T-helper 1 cell treated with Interleukin-12 subunit alpha and Interleukin-12 subunit beta and Interleukin-4 antibody, amounts not matched to agents 30 μg/mL and 1 μg/mL, for 36 hours (primary cell): ENCODE results near the gene BRSK2.

Experiments used
- H3K27ac Mint-ChIP-seq: one replicate; pipeline ENCODE4 v1.8.0; 2021; ENCODE audit warnings: mild to moderate bottlenecking, mixed read lengths
- H3K27me3 Mint-ChIP-seq: one replicate; pipeline ENCODE4 v1.8.0; 2021; ENCODE audit warnings: low read depth, mixed read lengths
- H3K36me3 Mint-ChIP-seq: one replicate; pipeline ENCODE4 v1.8.0; 2021; ENCODE audit warnings: low read depth, mixed read lengths
- H3K4me1 Mint-ChIP-seq: one replicate; pipeline ENCODE4 v1.8.0; 2021; ENCODE audit warnings: low read depth, mixed read lengths
- H3K4me3 Mint-ChIP-seq: one replicate; pipeline ENCODE4 v1.8.0; 2021; ENCODE audit warnings: mild to moderate bottlenecking, moderate library complexity, mixed read lengths
- H3K9me3 Mint-ChIP-seq: one replicate; pipeline ENCODE4 v1.8.0; 2021; ENCODE audit warnings: mixed read lengths

The BRSK2 gene

GRCh38 chr11:1393038-1393710, 3.4 kb downstream of the BRSK2 start:
- Mint-ChIP-seq H3K9me3 (no peaks in the 10 kb centered on the region), H3K4me1 (no peaks in the 10 kb centered on the region), H3K27ac (no peak overlapping the region), H3K36me3 (no peaks in the 10 kb centered on the region), H3K4me3 (no peak overlapping the region), H3K27me3 (peaks cover 18% of the 10 kb centered on the region)

DNA sequence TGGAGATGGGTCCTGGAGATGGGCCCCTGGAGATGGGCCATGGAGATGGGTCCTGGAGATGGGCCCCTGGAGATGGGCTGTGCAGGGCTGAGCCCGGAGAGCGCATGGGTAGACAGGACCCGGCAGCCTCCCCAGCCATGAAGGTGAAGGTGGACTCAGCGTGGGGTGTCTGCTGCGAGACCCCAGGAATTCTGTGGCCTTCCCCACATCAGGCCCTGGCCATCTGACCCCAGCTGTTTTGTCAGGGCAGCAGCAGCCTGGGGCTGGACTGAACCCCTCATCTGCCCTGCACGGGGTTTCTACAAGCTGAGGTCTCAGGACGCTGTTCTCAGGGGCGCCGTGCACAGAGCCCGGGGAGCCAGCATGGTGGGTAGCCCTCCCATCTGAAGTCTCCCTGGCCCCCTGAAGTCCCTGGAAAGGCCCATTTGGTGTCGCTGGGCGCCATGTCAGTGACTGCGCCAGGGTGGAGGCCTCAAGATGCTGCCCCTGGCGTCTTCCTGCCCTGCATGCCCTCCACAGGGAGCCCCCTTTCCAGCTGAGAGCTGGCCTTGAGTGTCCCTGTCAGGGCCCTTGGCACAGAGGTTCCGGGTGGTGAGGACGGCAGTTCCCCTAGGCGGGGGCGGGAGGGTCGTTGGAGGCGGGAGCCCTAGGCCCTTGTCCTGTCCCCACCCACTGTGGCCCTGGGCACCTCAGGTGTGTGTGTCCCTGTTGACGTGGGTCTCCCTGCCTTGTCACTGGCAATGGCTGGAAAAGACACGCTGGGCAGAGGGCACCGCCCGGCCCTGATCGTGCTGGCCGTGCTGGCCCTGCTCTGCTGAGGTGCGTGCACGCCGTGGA, 5.4 kb downstream of the BRSK2 start:
- Mint-ChIP-seq H3K27me3 (peaks cover 16% of the 10 kb centered on the region), H3K36me3 (no peaks in the 10 kb centered on the region), H3K9me3 (no peaks in the 10 kb centered on the region), H3K4me3 (no peak overlapping the region), H3K27ac (no peak overlapping the region), H3K4me1 (no peaks in the 10 kb centered on the region)

- Mint-ChIP-seq H3K36me3 (no peaks in the 10 kb centered on the region), H3K9me3 (no peaks in the 10 kb centered on the region), H3K27me3 (peaks cover 16% of the 10 kb centered on the region)
Observed at GRCh38 chr11:1395773-1396374, 6.1 kb downstream of the BRSK2 start.

DNA sequence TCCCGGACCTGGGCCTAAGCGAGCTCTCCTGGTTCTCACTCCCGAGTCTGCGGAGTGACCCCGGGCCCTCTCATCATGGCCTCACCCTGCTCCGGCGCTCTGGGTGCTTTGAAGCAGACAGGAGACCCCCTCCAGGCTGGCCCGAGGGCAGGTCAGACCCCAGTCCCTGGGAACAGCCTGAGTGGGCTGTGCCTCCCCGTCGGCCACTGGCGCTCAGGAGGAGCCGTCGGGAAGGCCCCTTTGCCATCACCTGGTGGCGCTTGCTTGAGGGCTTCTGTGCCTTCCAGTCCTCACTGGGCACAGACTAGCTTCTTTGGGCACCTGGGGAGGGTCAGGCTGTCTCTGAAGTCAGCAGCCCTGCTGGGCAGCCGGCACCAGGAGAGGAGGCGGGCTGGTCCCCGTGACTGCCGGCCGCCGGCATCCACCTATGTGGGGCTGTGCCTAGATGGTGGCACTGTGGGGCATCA, 6.7 kb downstream of the BRSK2 start:
- Mint-ChIP-seq H3K27me3 (peaks cover 11% of the 10 kb centered on the region), H3K36me3 (no peaks in the 10 kb centered on the region), H3K4me1 (no peaks in the 10 kb centered on the region), H3K27ac (no peak overlapping the region), H3K9me3 (no peaks in the 10 kb centered on the region), H3K4me3 (no peak overlapping the region)

More at GRCh38 chr11:1395773-1396374, 6.1 kb downstream of the BRSK2 start:
- no peaks in the 10 kb centered on the region for H3K4me1 Mint-ChIP-seq
- H3K4me3 Mint-ChIP-seq, result no peak overlapping the region
- H3K27ac Mint-ChIP-seq, result no peak overlapping the region

GRCh38 chr11:1397146-1397861, 7.6 kb downstream of the BRSK2 start:
- Mint-ChIP-seq H3K36me3 (no peaks in the 10 kb centered on the region), H3K27me3 (peaks cover 2% of the 10 kb centered on the region), H3K27ac (no peak overlapping the region), H3K4me3 (no peak overlapping the region), H3K4me1 (no peaks in the 10 kb centered on the region), H3K9me3 (no peaks in the 10 kb centered on the region)

DNA sequence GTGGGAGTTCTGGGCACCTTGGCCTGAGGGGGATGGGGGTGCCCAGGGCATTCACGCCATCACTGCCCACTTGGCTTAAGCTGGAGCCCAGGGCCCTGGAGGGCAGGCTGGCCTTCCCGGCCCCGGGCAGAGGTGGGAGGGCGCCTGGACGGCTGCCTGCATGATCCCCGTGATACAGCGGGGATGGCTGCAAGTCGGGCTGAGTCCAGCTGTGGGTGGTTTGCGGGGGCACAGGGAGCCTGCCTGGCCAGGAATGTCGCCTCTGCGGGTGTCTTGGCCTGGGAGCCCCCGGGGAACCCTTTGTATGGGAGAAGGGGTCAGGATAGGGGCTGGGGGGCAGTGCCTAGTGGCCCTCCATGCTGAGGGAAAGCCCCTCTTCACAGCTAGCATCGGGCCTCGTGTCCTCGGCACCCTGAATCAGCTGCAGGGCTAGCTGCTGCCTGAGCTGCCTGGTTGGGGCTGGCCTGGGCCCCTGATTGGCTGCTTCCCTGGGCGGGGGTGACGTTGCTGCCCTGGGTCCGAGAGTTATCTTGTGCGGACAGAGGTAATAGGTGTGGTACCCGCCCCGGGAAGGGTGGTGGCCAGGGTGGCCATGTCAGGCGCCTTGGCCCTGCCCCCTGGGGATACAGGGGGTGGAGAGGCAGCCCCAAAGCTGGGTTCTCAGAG, 8.3 kb downstream of the BRSK2 start:
- Mint-ChIP-seq H3K36me3 (no peaks in the 10 kb centered on the region), H3K27me3 (no peaks in the 10 kb centered on the region), H3K4me3 (no peak overlapping the region), H3K27ac (no peak overlapping the region), H3K9me3 (no peaks in the 10 kb centered on the region), H3K4me1 (no peaks in the 10 kb centered on the region)

DNA sequence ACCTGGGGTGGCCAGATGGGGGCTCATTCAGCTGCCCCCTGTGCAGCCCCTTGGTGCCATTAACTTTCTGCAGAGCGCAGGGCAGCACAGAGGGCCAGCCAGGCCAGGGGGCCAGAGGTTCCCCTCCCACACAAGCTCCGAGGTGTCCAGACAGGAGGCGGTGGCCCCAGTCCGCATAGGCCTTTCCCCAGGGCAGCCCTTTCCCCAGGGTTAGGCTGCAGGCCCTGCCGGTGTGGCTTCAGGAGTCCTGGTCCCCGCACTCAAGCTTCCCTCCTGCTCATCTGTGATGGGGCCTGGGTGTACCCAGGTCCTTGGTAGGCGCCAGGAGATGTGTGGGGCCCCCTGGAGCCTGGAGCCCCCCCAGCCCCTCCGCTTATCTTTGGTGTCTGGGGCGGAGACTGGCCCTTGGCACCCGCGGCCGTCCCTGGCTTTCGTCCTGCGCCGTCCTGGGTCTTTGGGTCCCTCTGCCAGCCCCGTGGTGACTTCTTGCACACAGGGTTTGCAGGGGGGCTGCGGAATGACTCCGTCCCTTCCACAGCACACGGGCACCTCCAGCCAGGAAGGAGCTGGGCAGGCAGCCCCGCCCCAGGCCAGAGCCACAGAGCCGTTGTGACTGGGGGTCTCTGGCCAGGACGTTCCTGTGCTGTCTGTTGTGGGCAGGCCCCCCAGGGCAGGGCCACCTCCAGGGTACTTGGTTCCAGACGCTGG, 8.9 kb downstream of the BRSK2 start:
- no peaks in the 10 kb centered on the region for H3K27me3 Mint-ChIP-seq
- no peak overlapping the region for H3K27ac Mint-ChIP-seq
- H3K9me3 Mint-ChIP-seq, result no peaks in the 10 kb centered on the region
- H3K36me3 Mint-ChIP-seq, result no peaks in the 10 kb centered on the region
- no peaks in the 10 kb centered on the region for H3K4me1 Mint-ChIP-seq
- no peak overlapping the region for H3K4me3 Mint-ChIP-seq

- no peaks in the 10 kb centered on the region for H3K9me3 Mint-ChIP-seq
- no peak overlapping the region for H3K4me3 Mint-ChIP-seq
- H3K27me3 Mint-ChIP-seq, result no peaks in the 10 kb centered on the region
- no peak overlapping the region for H3K27ac Mint-ChIP-seq
- no peaks in the 10 kb centered on the region for H3K4me1 Mint-ChIP-seq
- H3K36me3 Mint-ChIP-seq, result no peaks in the 10 kb centered on the region
Observed at GRCh38 chr11:1399386-1400316, 9.9 kb downstream of the BRSK2 start.

DNA sequence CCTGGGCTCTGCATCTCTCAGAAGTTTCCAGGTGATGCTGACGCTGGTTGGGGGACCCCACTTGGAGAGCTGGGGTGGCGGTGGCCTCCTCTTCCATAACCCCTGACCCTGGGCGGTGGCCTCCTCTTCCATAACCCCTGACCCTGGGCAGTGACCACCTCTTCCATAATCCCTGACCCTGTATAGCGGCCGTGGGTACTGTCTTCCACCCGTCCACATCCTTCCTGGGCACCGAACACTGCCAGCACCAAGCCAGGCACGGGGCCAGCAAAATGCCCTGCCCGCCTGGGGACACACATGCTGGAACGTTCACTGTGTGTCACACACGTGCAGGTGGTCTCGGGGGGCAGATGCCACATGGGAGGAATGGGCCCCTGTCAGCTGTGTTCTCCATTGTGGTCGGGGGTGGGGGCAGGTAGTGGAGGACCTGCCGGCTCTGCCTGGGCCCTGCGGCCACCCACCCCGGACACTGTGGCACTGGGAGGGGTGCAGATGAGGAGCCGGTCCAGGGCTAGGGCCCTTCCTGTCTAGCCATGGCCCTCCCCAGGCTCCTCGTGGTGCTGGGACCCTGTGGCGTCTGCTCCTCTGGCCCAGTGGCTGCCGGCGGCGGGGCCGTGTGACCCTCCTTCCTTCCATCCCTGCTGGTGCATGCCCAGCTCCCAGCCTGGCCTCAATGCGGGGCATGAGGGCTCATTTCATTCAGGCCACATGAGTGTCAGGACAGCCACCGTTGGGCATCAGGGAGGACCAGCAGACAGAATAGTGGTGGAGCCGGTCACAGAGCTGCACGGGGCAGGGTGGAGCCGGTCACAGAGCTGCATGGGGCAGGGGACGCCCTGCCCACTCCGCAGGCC, 10.8 kb downstream of the BRSK2 start:
- Mint-ChIP-seq H3K36me3 (no peaks in the 10 kb centered on the region), H3K4me1 (no peaks in the 10 kb centered on the region), H3K27ac (no peak overlapping the region), H3K9me3 (no peaks in the 10 kb centered on the region), H3K27me3 (no peaks in the 10 kb centered on the region), H3K4me3 (no peak overlapping the region)

DNA sequence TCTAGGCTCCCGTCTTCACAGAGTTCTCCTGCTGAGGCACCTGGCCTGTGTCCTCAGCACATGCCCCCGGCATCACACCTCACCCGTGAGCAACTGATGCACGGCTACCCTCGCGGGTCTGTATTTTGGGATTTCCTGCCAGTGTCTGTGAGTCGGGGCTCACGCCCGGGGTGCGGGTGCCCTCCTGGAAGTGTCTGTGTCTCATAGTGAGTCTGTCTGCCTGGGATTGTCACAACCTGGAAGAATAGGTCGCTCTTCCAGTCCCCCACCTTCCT, 11.4 kb downstream of the BRSK2 start:
- Mint-ChIP-seq H3K36me3 (no peaks in the 10 kb centered on the region), H3K27ac (no peak overlapping the region), H3K4me1 (no peaks in the 10 kb centered on the region), H3K4me3 (no peak overlapping the region), H3K27me3 (no peaks in the 10 kb centered on the region), H3K9me3 (no peaks in the 10 kb centered on the region)

GRCh38 chr11:1401656-1402221, 12.0 kb downstream of the BRSK2 start:
- Mint-ChIP-seq H3K36me3 (no peaks in the 10 kb centered on the region), H3K27ac (no peak overlapping the region), H3K4me3 (no peak overlapping the region), H3K27me3 (no peaks in the 10 kb centered on the region), H3K9me3 (no peaks in the 10 kb centered on the region), H3K4me1 (no peaks in the 10 kb centered on the region)

DNA sequence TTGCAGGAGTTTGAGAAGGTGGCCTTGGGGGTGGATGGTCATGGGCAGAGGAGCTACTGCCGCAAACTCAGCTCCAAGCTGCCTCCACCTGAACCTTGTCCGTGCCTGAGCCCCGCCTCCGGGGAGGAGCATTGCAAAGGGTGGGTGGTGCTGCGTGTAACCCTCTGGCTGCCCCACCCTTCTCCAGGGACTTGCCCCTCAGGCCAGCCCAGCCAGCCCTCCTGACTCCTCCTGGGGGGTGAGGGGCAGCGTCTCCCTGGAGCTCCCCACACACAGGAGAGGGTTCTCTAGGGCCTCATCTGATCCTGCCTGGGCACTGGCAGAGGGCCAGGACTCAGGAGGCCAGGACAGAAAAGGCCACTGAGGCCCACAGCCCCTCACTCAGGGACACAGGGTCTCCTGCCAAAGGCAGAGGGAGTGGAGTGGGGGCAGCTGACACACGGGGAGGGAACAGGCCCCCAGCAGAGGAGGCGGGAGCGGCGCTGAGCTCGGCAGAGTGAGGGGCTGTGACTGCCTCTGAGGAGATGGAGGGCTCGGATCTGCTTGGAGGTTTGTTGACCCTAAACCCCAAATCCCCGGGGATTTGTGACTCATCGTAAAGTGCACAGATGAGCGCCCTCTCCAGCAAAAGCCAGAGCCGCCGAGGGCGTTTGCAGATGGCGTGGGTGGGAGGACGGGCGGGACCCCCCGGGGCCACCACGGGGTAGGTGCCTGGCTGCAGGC, 12.8 kb downstream of the BRSK2 start:
- H3K27me3 Mint-ChIP-seq, result no peaks in the 10 kb centered on the region
- no peaks in the 10 kb centered on the region for H3K4me1 Mint-ChIP-seq
- no peak overlapping the region for H3K27ac Mint-ChIP-seq
- no peaks in the 10 kb centered on the region for H3K36me3 Mint-ChIP-seq
- H3K4me3 Mint-ChIP-seq, result no peak overlapping the region
- no peaks in the 10 kb centered on the region for H3K9me3 Mint-ChIP-seq
